ENCODE measurements around the gene NEGR1. TPM values are rescaled to one million over a fixed set of nuclear protein-coding genes. Genes with fewer than 3 reads are reported as not detected.

Gene NEGR1
- total RNA-seq, 1 donor from 2014 or later: 18.1 TPM

- Histone ChIP-seq H3K27me3 (ENCODE audit: low read depth) (no peaks in the 10 kb centered on the region), H3K9me3 (no peaks in the 10 kb centered on the region), H3K27ac (no peak overlapping the region), H3K4me3 (no peak overlapping the region), H3K4me1 (no peaks in the 10 kb centered on the region), H3K36me3 (no peaks in the 10 kb centered on the region)
- intact Hi-C loops (cut with DNase I): no loop called here
- ATAC-seq (no peak), DNase-seq (no peak)
- no peak for TF ChIP-seq CTCF (IDR thresholded peaks at IDR 0.05)
Observed at GRCh38 chr1:71589005-71589404, 693.3 kb downstream of the NEGR1 start.

- Histone ChIP-seq H3K4me3 (no peak overlapping the region), H3K4me1 (no peaks in the 10 kb centered on the region), H3K36me3 (no peaks in the 10 kb centered on the region), H3K27me3 (ENCODE audit: low read depth) (no peaks in the 10 kb centered on the region), H3K9me3 (no peaks in the 10 kb centered on the region), H3K27ac (no peak overlapping the region)
- DNase-seq (no peak), ATAC-seq (no peak)
- no peak for TF ChIP-seq CTCF (IDR thresholded peaks at IDR 0.05)
- intact Hi-C loops (cut with DNase I): no loop called here
Observed at GRCh38 chr1:71587961-71588360, 694.4 kb downstream of the NEGR1 start.

- intact Hi-C loops (cut with DNase I): no loop called here
- Histone ChIP-seq H3K9me3 (no peaks in the 10 kb centered on the region), H3K27ac (no peak overlapping the region), H3K36me3 (no peaks in the 10 kb centered on the region), H3K4me3 (no peak overlapping the region), H3K4me1 (no peaks in the 10 kb centered on the region), H3K27me3 (ENCODE audit: low read depth) (no peaks in the 10 kb centered on the region)
- DNase-seq (no peak), ATAC-seq (no peak)
- no peak for TF ChIP-seq CTCF (IDR thresholded peaks at IDR 0.05)
Observed at GRCh38 chr1:71586030-71586429, 696.3 kb downstream of the NEGR1 start.

DNA sequence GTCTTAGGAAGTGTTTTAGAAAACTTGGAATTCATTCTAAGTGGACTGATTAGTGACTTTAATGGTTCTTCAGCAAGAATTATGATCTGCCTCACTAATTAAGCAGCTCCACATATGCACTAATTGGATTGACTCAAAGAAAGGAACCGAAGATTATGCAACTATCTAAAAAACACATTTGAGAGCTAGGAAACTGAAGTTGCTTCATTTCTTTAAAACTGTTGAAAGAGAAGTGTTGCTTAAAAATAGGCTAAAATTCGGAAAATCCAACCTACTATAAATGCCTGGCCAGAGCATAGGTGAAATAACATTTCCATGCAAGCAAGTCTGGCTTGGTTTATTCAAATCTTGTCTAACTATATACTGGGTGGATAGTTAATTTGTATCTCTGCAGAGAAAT lies 698.6 kb downstream of the NEGR1 start:
- H3K27ac ChIP-seq: no peak overlapping the region
- intact Hi-C loops (cut with DNase I): no loop called here
- H3K4me3 ChIP-seq: no peak overlapping the region
- no peaks in the 10 kb centered on the region for H3K4me1 ChIP-seq
- no peak for TF ChIP-seq CTCF (IDR thresholded peaks at IDR 0.05)
- H3K9me3 ChIP-seq: no peaks in the 10 kb centered on the region
- DNase-seq (no peak), ATAC-seq (no peak)
- H3K36me3 ChIP-seq: no peaks in the 10 kb centered on the region
- H3K27me3 ChIP-seq (ENCODE audit: low read depth): no peaks in the 10 kb centered on the region

DNA sequence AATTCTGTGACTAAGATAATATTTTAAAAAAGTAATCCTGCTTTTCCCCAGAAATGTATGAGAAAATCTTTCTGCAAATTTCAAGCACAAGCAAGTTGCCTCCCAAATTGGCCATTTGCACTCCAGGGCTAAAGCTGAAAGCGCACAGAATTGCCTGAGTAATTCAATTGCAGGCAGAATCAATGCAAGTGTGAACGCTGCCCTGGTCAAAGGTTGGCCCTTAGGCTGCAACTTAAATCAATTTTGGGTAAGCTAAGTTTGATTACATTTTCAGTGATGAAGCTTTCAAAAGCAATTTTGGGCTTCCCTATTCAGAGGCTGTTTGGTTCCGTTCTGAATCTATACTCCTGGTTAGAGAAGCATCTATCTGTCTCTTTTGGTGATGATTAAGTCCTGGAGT lies 699.7 kb downstream of the NEGR1 start:
- ATAC-seq: no peak
- Histone ChIP-seq H3K4me1 (no peaks in the 10 kb centered on the region), H3K27me3 (ENCODE audit: low read depth) (no peaks in the 10 kb centered on the region), H3K4me3 (no peak overlapping the region), H3K36me3 (no peaks in the 10 kb centered on the region), H3K27ac (no peak overlapping the region), H3K9me3 (no peaks in the 10 kb centered on the region)
- TF ChIP-seq CTCF (IDR thresholded peaks at IDR 0.05): no peak
- intact Hi-C loops (cut with DNase I): no loop called here
- DNase-seq: no peak
